Activated CD8-positive, alpha-beta memory T cell treated with anti-CD3 and anti-CD28 coated beads, Interleukin-2, amount 10 ng/mL, durations not matched to agents 7 days and 5 days (primary cell): ENCODE measurements around the gene KCNQ2. TPM values are rescaled to one million over a fixed set of nuclear protein-coding genes. Genes with fewer than 3 reads are reported as not detected.
"Not testable (repeated sequence)": the region's sequence is repeated elsewhere in the genome, so short reads cannot be mapped to it uniquely, and the experiment has no call there.

Experiments
- ATAC-seq: fragments of 150-1000 bp; cut with Tn5 transposase; one replicate; pipeline ENCODE4 v1.10.0; 2021; ENCODE audit warnings: moderate library complexity
- CTCF ChIA-PET: fragments of 350-600 bp; sonication (Branson Sonifier 250); formaldehyde crosslinking; loops from one replicate; lab custom pipeline; 2021; ENCODE audit warnings: antibody characterized with exemption; lab: Charles Lee
- DNase-seq: peaks from one replicate; pipeline ENCODE4 v3.0.0-alpha.2; 2020
- H3K27ac Mint-ChIP-seq: one replicate; pipeline ENCODE4 v1.8.0; 2021; ENCODE audit warnings: mild to moderate bottlenecking, mixed read lengths
- H3K27me3 Mint-ChIP-seq: one replicate; pipeline ENCODE4 v1.8.0; 2021; ENCODE audit warnings: mixed read lengths
- H3K36me3 Mint-ChIP-seq: one replicate; pipeline ENCODE4 v1.8.0; 2021; ENCODE audit warnings: mild to moderate bottlenecking, mixed read lengths
- H3K4me1 Mint-ChIP-seq: one replicate; pipeline ENCODE4 v1.8.0; 2021; ENCODE audit warnings: mixed read lengths
- H3K4me3 Mint-ChIP-seq: one replicate; pipeline ENCODE4 v1.8.0; 2021; ENCODE audit warnings: mild to moderate bottlenecking, moderate library complexity, mixed read lengths
- H3K9me3 Mint-ChIP-seq: one replicate; pipeline ENCODE4 v1.8.0; 2022; ENCODE audit warnings: low read depth, mixed read lengths
- total RNA-seq, 2 experiments: library from RNA; stranded (reverse); gene quantifications; one replicate each; pipeline ENCODE4 v1.2.3, GENCODE V29; 2021

KCNQ2 gene
- total RNA-seq, 2 experiments from 2014 or later: 0.05 TPM; not detected in 1

- H3K36me3 Mint-ChIP-seq, H3K4me3 Mint-ChIP-seq, H3K9me3 Mint-ChIP-seq, H3K4me1 Mint-ChIP-seq, DNase-seq, H3K27me3 Mint-ChIP-seq, H3K27ac Mint-ChIP-seq, ATAC-seq: not testable (repeated sequence)
- CTCF ChIA-PET: interaction anchor here (3.8 to 4.3 kb wide), 2 partner anchors 70 to 157 kb away, joined by 26 to 33 read pairs; no protein-coding TSS in a partner anchor
These were observed 92.6 kb downstream of the KCNQ2 start for GRCh38 chr20:63379872-63380271.

- Mint-ChIP-seq H3K9me3 (no peaks in the 10 kb centered on the region), H3K4me3 (no peak overlapping the region), H3K27me3 (peaks cover 8% of the 10 kb centered on the region), H3K4me1 (no peaks in the 10 kb centered on the region), H3K27ac (no peak overlapping the region), H3K36me3 (no peaks in the 10 kb centered on the region)
- DNase-seq (no peak), ATAC-seq (no peak)
- CTCF ChIA-PET: no interaction called here
These were observed 93.2 kb downstream of the KCNQ2 start for GRCh38 chr20:63379296-63379695.

GRCh38 chr20:63378626-63379025 is 93.8 kb downstream of the KCNQ2 start:
- DNase-seq: no peak
- Mint-ChIP-seq H3K9me3 (no peaks in the 10 kb centered on the region), H3K27me3 (peaks cover 8% of the 10 kb centered on the region), H3K4me3 (no peak overlapping the region), H3K4me1 (no peaks in the 10 kb centered on the region), H3K27ac (no peak overlapping the region), H3K36me3 (no peaks in the 10 kb centered on the region)
- ATAC-seq: no peak
- CTCF ChIA-PET: interaction anchor here (1.9 kb wide), 1 partner anchor 155 kb away, joined by 7 read pairs; no protein-coding TSS in a partner anchor

GRCh38 chr20:63377951-63378381 is 94.5 kb downstream of the KCNQ2 start:
- H3K4me1 Mint-ChIP-seq: no peaks in the 10 kb centered on the region
- DNase-seq: no peak
- CTCF ChIA-PET: interaction anchor here (1.3 to 1.9 kb wide), 2 partner anchors 68 to 155 kb away, joined by 4 to 7 read pairs; no protein-coding TSS in a partner anchor
- H3K4me3 Mint-ChIP-seq: no peak overlapping the region
- peaks cover 8% of the 10 kb centered on the region for H3K27me3 Mint-ChIP-seq
- no peak for ATAC-seq
- H3K27ac Mint-ChIP-seq: no peak overlapping the region
- no peaks in the 10 kb centered on the region for H3K9me3 Mint-ChIP-seq
- H3K36me3 Mint-ChIP-seq: no peaks in the 10 kb centered on the region

- H3K4me3 Mint-ChIP-seq: no peak overlapping the region
- ATAC-seq (no peak), DNase-seq (no peak)
- H3K27me3 Mint-ChIP-seq: peaks cover 8% of the 10 kb centered on the region
- H3K4me1 Mint-ChIP-seq: no peaks in the 10 kb centered on the region
- no peak overlapping the region for H3K27ac Mint-ChIP-seq
- H3K9me3 Mint-ChIP-seq: no peaks in the 10 kb centered on the region
- H3K36me3 Mint-ChIP-seq: no peaks in the 10 kb centered on the region
- CTCF ChIA-PET: interaction anchor here (1.1 to 1.9 kb wide), 3 partner anchors 60 to 154 kb away, joined by 3 to 7 read pairs (median 4); no protein-coding TSS in a partner anchor
These were observed 95.1 kb downstream of the KCNQ2 start for GRCh38 chr20:63377256-63377941.

- DNase-seq (no peak), ATAC-seq (no peak)
- no peaks in the 10 kb centered on the region for H3K9me3 Mint-ChIP-seq
- no peak overlapping the region for H3K27ac Mint-ChIP-seq
- H3K36me3 Mint-ChIP-seq: no peaks in the 10 kb centered on the region
- H3K27me3 Mint-ChIP-seq: peaks cover 8% of the 10 kb centered on the region
- CTCF ChIA-PET: interaction anchor here (1.1 to 1.9 kb wide), 3 partner anchors 60 to 153 kb away, joined by 3 to 7 read pairs (median 4); no protein-coding TSS in a partner anchor
- H3K4me1 Mint-ChIP-seq: no peaks in the 10 kb centered on the region
- no peak overlapping the region for H3K4me3 Mint-ChIP-seq
These were observed 95.9 kb downstream of the KCNQ2 start for GRCh38 chr20:63376283-63377250.

- CTCF ChIA-PET: no interaction called here
- no peak for ATAC-seq
- H3K4me3 Mint-ChIP-seq: no peak overlapping the region
- no peaks in the 10 kb centered on the region for H3K36me3 Mint-ChIP-seq
- no peaks in the 10 kb centered on the region for H3K9me3 Mint-ChIP-seq
- no peaks in the 10 kb centered on the region for H3K4me1 Mint-ChIP-seq
- H3K27ac Mint-ChIP-seq: no peak overlapping the region
- peaks cover 8% of the 10 kb centered on the region for H3K27me3 Mint-ChIP-seq
- DNase-seq: no peak
These were observed 97.0 kb downstream of the KCNQ2 start for GRCh38 chr20:63375438-63375837.

- Mint-ChIP-seq H3K27me3 (peaks cover 8% of the 10 kb centered on the region), H3K4me1 (no peaks in the 10 kb centered on the region), H3K4me3 (no peak overlapping the region), H3K27ac (no peak overlapping the region), H3K9me3 (no peaks in the 10 kb centered on the region), H3K36me3 (no peaks in the 10 kb centered on the region)
- CTCF ChIA-PET: no interaction called here
- no peak for DNase-seq
- ATAC-seq: no peak
These were observed 98.0 kb downstream of the KCNQ2 start for GRCh38 chr20:63374504-63374903.

GRCh38 chr20:63373996-63374395 is 98.5 kb downstream of the KCNQ2 start:
- ATAC-seq (no peak), DNase-seq (no peak)
- Mint-ChIP-seq H3K4me1 (no peaks in the 10 kb centered on the region), H3K27me3 (peaks cover 8% of the 10 kb centered on the region), H3K27ac (no peak overlapping the region), H3K9me3 (no peaks in the 10 kb centered on the region), H3K4me3 (no peak overlapping the region), H3K36me3 (no peaks in the 10 kb centered on the region)
- CTCF ChIA-PET: no interaction called here

- Mint-ChIP-seq H3K36me3 (no peaks in the 10 kb centered on the region), H3K4me3 (no peak overlapping the region), H3K27ac (no peak overlapping the region), H3K4me1 (no peaks in the 10 kb centered on the region), H3K27me3 (peaks cover 8% of the 10 kb centered on the region), H3K9me3 (no peaks in the 10 kb centered on the region)
- ATAC-seq: no peak
- CTCF ChIA-PET: no interaction called here
- DNase-seq: no peak
These were observed 99.2 kb downstream of the KCNQ2 start for GRCh38 chr20:63372971-63373885.

GRCh38 chr20:63371291-63371865 is 101.1 kb downstream of the KCNQ2 start:
- no peak for DNase-seq
- CTCF ChIA-PET: no interaction called here
- H3K27me3 Mint-ChIP-seq: peaks cover 3% of the 10 kb centered on the region
- H3K4me3 Mint-ChIP-seq: no peak overlapping the region
- ATAC-seq: no peak
- H3K27ac Mint-ChIP-seq: no peak overlapping the region
- H3K36me3 Mint-ChIP-seq: no peaks in the 10 kb centered on the region
- H3K4me1 Mint-ChIP-seq: no peaks in the 10 kb centered on the region
- no peaks in the 10 kb centered on the region for H3K9me3 Mint-ChIP-seq

- no peak overlapping the region for H3K4me3 Mint-ChIP-seq
- no peak overlapping the region for H3K27ac Mint-ChIP-seq
- DNase-seq (no peak), ATAC-seq (no peak)
- H3K4me1 Mint-ChIP-seq: no peaks in the 10 kb centered on the region
- H3K9me3 Mint-ChIP-seq: no peaks in the 10 kb centered on the region
- no peaks in the 10 kb centered on the region for H3K36me3 Mint-ChIP-seq
- CTCF ChIA-PET: no interaction called here
- no peaks in the 10 kb centered on the region for H3K27me3 Mint-ChIP-seq
These were observed 101.8 kb downstream of the KCNQ2 start for GRCh38 chr20:63370618-63371187.
